RWPE1 (cell line): ENCODE results near the gene KCNIP3.
A peak's percentile ranks its signal among the peaks of the same experiment; 100 is the strongest.

Experiments
- CTCF ChIA-PET: fragments of 350-600 bp; sonication (Branson Sonifier 250); formaldehyde crosslinking; extraction: SDS; loops from one replicate; lab custom pipeline; 2021; lab: Yijun Ruan, JAX
- POLR2A ChIA-PET: fragments of 400-600 bp; formaldehyde crosslinking; extraction: SDS; loops from one replicate; lab custom pipeline; 2020; ENCODE audit warnings: antibody characterized with exemption; ENCODE audit not compliant: low non-redundant PET; lab: Yijun Ruan, JAX
- DNase-seq: peaks from one replicate; pipeline ENCODE4 v3.0.0; 2012; ENCODE audit warnings: low spot score
- H3K27ac ChIP-seq: fragments of 450-650 bp; 2 replicates; pipeline ENCODE4 v1.5.1; 2017
- TF ChIP-seq, protein P1 (sequence below): fragments of 450-650 bp; conservative IDR thresholded peaks from 2 replicates; pipeline ENCODE4 v1.5.1; 2017; ENCODE audit warnings: low read depth, mild to moderate bottlenecking

Gene KCNIP3

DNA sequence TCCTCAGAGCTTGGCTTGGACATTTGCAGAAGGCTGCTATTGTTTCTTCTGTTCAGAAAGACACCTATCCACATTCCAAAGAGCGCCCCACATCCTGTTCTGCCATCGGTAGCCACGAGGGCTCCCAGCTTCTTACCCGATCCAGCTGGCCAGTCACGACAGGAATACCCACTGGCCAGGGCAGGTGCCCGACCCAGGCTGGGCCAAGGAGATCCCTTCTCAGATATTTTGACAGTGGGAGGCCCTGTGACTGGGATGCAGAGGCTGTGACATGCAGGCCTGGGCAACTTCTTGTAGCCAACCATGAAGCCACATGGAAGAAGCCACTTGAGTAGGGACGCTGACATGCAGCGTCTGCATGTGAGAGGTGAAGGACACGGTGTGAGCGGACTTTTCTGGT is 34.5 kb downstream of the KCNIP3 start:
- peak overlapping the region; percentile 51 for H3K27ac ChIP-seq
- TF ChIP-seq, protein P1, sequence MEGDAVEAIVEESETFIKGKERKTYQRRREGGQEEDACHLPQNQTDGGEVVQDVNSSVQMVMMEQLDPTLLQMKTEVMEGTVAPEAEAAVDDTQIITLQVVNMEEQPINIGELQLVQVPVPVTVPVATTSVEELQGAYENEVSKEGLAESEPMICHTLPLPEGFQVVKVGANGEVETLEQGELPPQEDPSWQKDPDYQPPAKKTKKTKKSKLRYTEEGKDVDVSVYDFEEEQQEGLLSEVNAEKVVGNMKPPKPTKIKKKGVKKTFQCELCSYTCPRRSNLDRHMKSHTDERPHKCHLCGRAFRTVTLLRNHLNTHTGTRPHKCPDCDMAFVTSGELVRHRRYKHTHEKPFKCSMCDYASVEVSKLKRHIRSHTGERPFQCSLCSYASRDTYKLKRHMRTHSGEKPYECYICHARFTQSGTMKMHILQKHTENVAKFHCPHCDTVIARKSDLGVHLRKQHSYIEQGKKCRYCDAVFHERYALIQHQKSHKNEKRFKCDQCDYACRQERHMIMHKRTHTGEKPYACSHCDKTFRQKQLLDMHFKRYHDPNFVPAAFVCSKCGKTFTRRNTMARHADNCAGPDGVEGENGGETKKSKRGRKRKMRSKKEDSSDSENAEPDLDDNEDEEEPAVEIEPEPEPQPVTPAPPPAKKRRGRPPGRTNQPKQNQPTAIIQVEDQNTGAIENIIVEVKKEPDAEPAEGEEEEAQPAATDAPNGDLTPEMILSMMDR, result no peak
- no peak for DNase-seq
- POLR2A ChIA-PET, result no interaction called here
- CTCF ChIA-PET, result interaction anchor here (1.8 kb wide), 1 partner anchor 13 kb away, joined by 7 read pairs; no protein-coding TSS in a partner anchor

DNA sequence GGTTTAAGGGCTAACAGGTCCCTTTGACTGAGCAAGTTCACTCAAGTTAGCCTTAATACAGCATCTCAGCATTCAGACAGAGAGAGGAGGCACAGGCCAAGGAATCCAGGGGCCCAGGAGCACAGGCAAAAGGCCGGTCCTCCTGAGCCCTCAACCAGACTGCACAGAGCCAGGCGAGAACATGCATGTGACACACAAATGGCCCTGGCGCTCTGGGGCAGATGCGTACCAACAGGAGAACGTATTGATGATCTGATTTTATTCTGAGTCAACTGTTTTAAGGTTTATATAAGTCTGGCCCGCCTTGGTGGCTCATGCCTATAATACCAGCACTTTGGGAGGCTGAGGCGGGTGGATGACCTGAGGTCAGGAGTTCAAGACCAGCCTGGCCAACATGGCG is 34.9 kb downstream of the KCNIP3 start:
- TF ChIP-seq, protein P1, result no peak
- 0 out of 2 replicates have a peak overlapping the region, but pooled peaks have one; percentile 51 for H3K27ac ChIP-seq
- POLR2A ChIA-PET, result no interaction called here
- no peak for DNase-seq
- CTCF ChIA-PET, result interaction anchor here (1.8 kb wide), 1 partner anchor 13 kb away, joined by 7 read pairs; no protein-coding TSS in a partner anchor

- TF ChIP-seq, protein P1, result no peak
- ChIA-PET CTCF (no interaction called here), POLR2A (no interaction called here)
- no peak for DNase-seq
- H3K27ac ChIP-seq, result peak overlapping the region; percentile 87
These were observed 35.9 kb downstream of the KCNIP3 start for GRCh38 chr2:95333056-95333455.

DNA sequence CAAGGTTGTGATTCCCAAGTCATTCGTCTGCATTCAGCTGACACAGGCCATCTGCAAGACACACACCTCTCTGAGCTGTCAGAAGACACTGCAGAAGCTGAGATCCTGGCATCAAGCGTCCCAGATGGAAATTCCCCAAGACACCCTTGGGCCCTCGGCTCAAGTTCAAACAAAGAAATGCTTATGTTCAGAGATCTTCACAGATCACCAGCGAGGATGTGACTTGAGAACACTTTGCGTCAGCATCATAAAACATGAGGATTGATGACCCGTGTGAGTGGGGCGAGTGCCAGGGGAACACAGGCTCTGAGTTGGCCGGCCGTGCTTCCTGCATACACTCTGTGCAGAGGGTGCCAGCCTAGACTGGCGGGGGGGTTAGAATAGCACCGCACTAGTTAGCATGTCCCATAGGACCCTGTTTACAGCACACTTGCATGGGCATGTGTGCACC is 36.8 kb downstream of the KCNIP3 start:
- ChIA-PET CTCF (interaction anchor here (0.8 to 1.2 kb wide), 3 partner anchors 10 to 102 kb away, joined by 3 to 4 read pairs (median 3); no protein-coding TSS in a partner anchor), POLR2A (no interaction called here)

GRCh38 chr2:95334916-95335641 is 37.9 kb downstream of the KCNIP3 start:
- ChIA-PET POLR2A (no interaction called here), CTCF (interaction anchor here (0.6 to 1.2 kb wide), 2 partner anchors 10 to 11 kb away, joined by 3 to 4 read pairs; no protein-coding TSS in a partner anchor)
- TF ChIP-seq, protein P1, result no peak
- DNase-seq, result no peak
- H3K27ac ChIP-seq, result peak overlapping the region; percentile 87

More for the DNA sequence above, 36.8 kb downstream of the KCNIP3 start:
- peak; percentile 72 for DNase-seq
- TF ChIP-seq, protein P1, result no peak
- H3K27ac ChIP-seq, result peak overlapping the region; percentile 87

DNA sequence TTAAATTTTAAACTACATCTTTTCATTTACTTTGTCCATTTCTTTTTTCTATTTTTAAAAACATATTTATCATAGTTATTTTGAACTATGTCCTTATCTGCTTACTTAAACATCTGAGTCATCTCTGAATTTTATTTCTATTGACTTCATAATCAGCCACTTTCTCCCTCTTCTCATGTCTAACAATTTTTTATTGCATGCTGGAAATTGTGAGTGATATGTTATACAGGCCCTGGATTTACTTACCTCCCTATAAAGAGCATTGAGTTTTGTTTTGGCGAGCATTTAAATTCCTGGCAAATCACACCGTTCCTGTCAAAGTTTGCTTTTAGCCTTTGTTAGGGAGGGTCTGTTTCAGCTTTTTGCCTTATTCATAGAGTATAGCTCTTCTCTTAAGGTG is 39.3 kb downstream of the KCNIP3 start:
- TF ChIP-seq, protein P1, result no peak
- ChIA-PET POLR2A (no interaction called here), CTCF (interaction anchor here (0.8 kb wide), 1 partner anchor 9 kb away, joined by 4 read pairs; no protein-coding TSS in a partner anchor)
- no peak overlapping the region for H3K27ac ChIP-seq
- DNase-seq, result no peak
